GM20000 (cell line): ENCODE measurements around the gene FRMD4A.

Source experiments
- DNase-seq: peaks from one replicate; pipeline ENCODE4 v3.0.0; 2012; ENCODE audit warnings: low spot score
- TF ChIP-seq, protein P1 (sequence below): IDR thresholded peaks from 2 replicates; pipeline ENCODE4 v1.5.1; 2012; ENCODE audit warnings: mild to moderate bottlenecking, control low read depth; ENCODE audit errors: extremely low read depth, missing control alignments

Gene FRMD4A

DNA sequence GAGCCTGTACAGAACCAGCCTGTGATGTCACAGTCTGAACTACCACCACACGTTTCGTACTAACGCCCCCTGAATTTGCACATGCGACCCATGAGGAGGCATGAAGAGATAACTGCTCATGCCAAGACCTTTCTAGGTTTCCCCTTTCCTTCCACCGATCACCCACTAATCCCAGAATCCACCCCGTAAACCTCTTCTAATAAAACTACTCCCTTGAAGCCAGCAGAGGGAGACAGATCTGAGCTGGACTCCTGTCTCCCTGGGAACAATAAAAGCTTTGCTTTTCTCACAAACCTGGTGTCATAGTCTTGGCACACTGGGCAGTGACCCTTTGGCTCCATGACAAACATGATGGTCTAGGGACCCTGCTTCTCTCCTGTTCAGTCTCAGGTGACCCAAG, 144.5 kb downstream of the FRMD4A start:
- no peak for DNase-seq
- TF ChIP-seq, protein P1, sequence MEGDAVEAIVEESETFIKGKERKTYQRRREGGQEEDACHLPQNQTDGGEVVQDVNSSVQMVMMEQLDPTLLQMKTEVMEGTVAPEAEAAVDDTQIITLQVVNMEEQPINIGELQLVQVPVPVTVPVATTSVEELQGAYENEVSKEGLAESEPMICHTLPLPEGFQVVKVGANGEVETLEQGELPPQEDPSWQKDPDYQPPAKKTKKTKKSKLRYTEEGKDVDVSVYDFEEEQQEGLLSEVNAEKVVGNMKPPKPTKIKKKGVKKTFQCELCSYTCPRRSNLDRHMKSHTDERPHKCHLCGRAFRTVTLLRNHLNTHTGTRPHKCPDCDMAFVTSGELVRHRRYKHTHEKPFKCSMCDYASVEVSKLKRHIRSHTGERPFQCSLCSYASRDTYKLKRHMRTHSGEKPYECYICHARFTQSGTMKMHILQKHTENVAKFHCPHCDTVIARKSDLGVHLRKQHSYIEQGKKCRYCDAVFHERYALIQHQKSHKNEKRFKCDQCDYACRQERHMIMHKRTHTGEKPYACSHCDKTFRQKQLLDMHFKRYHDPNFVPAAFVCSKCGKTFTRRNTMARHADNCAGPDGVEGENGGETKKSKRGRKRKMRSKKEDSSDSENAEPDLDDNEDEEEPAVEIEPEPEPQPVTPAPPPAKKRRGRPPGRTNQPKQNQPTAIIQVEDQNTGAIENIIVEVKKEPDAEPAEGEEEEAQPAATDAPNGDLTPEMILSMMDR = no peak

DNA sequence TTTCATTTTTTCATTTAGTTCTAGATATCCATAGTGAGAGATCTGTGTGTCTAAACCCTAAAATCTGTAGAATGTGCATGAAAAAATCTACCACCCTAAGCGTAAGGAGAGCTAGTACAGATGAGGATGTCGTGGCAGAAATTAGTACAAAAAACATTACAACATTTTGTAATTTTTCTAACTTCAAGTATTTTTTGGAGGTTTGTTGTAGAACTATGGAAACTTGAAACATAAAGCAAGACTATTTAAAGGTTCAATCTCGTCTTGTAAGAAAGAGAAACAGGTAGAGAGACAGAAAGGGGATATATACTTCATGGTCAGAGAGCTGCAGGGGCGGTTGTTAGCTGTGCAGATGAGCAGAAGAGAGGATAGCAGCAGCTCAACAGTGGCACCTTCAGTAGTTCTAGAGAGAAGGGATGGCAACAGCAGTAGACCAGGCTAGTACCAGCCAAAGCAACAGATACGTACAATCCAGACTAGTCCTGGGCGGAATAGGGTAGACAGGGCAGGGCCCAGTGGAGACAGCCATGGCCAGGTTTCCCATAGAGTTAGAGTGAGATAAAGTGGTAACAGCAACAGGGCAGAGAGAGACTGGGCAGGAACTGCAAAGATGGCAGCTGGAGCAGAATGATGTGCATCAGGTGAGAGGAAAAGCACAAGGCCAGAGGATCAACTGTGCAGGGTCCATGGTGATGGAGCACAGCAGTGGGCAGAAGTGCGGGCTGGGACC, 145.2 kb downstream of the FRMD4A start:
- TF ChIP-seq, protein P1 = no peak
- peak; percentile 56 for DNase-seq

DNA sequence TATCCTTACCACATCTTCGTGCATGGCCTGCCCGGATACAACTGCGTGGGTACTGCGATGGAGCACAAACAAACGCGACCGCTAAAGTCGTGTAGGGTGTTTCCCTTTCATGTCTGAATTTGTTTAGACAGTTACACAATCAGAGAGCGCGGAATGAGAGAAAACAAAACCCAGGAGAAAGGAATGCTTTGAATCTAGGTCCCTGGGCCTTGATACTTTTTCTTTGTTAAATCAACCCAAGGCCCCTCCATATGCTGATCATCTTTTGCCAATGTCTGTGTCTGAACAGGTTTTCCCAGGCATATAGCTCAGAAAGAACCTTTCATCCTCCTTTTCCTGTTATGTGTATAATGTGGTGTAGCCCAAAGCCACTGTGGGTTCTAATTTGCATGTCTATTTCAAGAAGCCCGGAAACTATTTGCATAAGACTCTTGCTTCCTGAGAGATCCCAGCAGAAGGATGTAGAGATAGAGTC, 145.8 kb downstream of the FRMD4A start:
- TF ChIP-seq, protein P1 = no peak
- DNase-seq = peak; percentile 66

DNA sequence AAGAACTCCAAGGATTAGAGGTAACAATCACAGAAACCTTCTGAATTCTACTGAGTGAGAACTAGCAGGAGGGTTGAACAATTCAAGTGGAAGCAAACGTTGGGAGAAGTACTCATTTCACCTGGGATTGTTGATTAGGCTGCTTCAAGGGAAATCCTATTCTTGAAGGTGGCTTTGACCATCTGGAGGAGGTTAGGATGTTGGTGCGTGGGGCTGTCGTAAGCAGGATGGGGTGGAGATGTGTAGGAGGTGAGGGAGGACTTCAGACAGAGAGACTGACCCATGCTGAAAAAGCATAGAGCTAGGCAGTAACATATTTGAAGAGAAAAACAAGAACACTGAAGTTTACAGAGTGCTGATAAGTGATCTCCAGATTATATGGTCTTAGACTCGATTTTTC, 147.9 kb downstream of the FRMD4A start:
- TF ChIP-seq, protein P1 = no peak
- no peak for DNase-seq

DNA sequence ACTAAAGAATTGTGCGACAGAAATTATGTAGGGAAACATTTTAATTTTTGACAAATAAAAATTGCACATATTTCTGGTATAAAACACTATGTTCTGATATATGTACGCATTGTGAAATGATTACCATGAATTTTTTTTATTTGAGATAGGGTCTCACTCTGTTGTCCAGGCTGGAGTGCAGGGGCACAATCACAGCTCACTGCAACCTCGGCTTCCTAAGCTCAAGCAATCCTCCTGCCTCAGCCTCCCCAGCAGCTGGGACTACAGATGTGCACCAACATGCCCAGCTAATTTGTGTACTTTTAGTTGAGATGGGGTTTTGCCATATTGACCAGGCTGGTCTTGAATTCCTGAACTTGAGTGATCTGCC, 149.2 kb downstream of the FRMD4A start:
- no peak for DNase-seq
- TF ChIP-seq, protein P1 = no peak

DNA sequence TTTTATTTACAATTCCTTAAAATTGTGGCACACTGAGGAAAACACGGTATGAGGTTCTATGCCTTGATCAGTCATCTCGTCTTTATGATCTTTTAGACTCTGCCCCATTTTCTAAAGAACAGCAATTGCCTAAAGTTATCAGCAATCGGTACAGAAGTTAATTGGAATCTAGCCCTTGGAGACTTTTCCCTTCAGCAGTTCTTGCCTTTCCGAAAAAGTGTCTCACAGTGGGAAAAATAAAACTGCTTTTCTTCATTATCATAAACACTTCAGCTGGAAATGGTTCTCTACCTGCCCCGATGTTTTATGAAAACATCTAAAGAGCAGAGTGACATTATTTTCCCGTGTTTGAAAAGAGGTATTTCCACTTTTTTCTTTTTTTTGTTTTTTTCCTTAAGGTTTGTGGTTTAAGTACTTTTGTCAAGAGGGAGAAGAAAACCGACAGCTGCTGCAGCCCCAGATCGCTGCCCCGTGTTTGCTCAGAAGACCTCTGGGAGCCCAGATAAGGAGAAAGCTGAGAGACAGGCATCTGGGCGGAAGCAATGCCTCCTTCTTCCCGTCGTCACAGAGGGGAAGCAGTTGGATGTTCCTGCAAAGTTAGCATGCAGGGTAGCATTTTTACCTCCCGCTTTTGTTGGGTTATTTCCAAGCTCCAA, 149.7 kb downstream of the FRMD4A start:
- no peak for DNase-seq
- TF ChIP-seq, protein P1 = no peak

DNA sequence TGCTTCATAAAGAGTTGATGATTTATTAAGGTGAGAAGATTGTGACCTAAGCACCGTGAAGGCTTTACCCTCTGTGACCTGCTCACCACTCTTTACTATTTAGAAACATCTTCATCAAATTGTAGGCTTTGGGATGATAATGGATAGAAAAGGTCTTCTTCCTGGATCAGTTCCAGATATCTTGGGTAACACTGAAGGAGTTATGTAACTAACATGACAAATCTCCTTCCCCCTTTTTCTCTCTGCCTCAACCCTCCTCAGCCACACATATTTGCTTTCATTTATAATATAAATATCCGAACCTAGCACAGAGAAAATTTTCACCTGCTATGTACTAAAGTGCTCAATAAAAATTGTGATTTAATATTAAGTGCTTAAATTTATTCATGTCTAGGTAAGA, 151.5 kb downstream of the FRMD4A start:
- no peak for DNase-seq
- TF ChIP-seq, protein P1 = no peak
